Thyroid gland (tissue), 4 donors: ENCODE results near the gene INPP5J. TPM values are rescaled to one million over a fixed set of nuclear protein-coding genes. Genes with fewer than 3 reads are reported as not detected.
"Not testable (repeated sequence)": the region's sequence is repeated elsewhere in the genome, so short reads cannot be mapped to it uniquely, and the experiment has no call there.

Experiments used
- DNase-seq, 2 donors: peaks; one replicate each; pipeline ENCODE4 v3.0.0-alpha.2; 2019
- H3K27ac ChIP-seq, 3 donors: fragments of 200-600 bp; sonication (generic); 1 replicate in 2 of 3; 2 replicates in 1 of 3; pipeline ENCODE4 v1.5.1; 2016 to 2019; ENCODE audit warnings: mild to moderate bottlenecking in 1 of 3, moderate library complexity in 1 of 3
- H3K27me3 ChIP-seq: fragments of 200-600 bp; sonication (generic); one replicate; pipeline ENCODE4 v1.5.1; 2019
- H3K36me3 ChIP-seq, 2 donors: fragments of 200-600 bp; sonication (generic); one replicate each; pipeline ENCODE4 v1.5.1; 2016 to 2019
- H3K4me1 ChIP-seq, 2 donors: fragments of 200-600 bp; sonication (generic); one replicate each; pipeline ENCODE4 v1.5.1; 2017 to 2019
- H3K4me3 ChIP-seq, 3 donors: fragments of 200-600 bp; sonication (generic); replicated peaks in 1 of 3; 1 replicate in 2 of 3; 2 replicates in 1 of 3; pipeline ENCODE4 v1.5.1; 2016; ENCODE audit warnings: mild to moderate bottlenecking in 1 of 3
- H3K9me3 ChIP-seq: fragments of 200-600 bp; sonication (generic); one replicate; pipeline ENCODE4 v1.5.1; 2017
- CTCF ChIP-seq, 6 experiments: fragments of 200-600 bp in 3 of 6; fragments of 450-650 bp in 3 of 6; sonication (generic) in 3 of 6; IDR thresholded peaks; one replicate each; pipeline ENCODE4 v1.5.1; 2016 to 2019; ENCODE audit warnings: antibody characterized with exemption in 6 of 6, mild to moderate bottlenecking in 2 of 6, inconsistent platforms in 1 of 6, moderate library complexity in 1 of 6
- POLR2A ChIP-seq, 2 donors: fragments of 450-650 bp; IDR thresholded peaks; one replicate each; pipeline ENCODE4 v1.6.1; 2017; ENCODE audit warnings: antibody characterized with exemption in 2 of 2, mild to moderate bottlenecking in 2 of 2, moderate library complexity in 1 of 2
- WGBS, 2 donors: methylation state at CpG; one replicate each; pipeline ENCODE4 v1.1.5; 2017; 5-methylcytosine and 5-hydroxymethylcytosine counted together
- intact Hi-C: fragments of 100-400 bp; cut with DNase I; formaldehyde crosslinking; loops from one replicate; pipeline ENCODE4 v1.15.1; 2023
- total RNA-seq, 4 donors: library from RNA; depleted of rRNA; stranded (reverse); fragments of >200 nt; gene quantifications; one replicate each; pipeline ENCODE4 v1.2.3, GENCODE V29; 2016

The INPP5J gene
- total RNA-seq, 4 donors from 2014 or later, result 180 to 665 (median 442) TPM

- H3K36me3 ChIP-seq, result peaks cover 3 to 11% of the 10 kb centered on the region in 2 donors
- peak overlapping the region; percentile 89 to 97 (median 93) for H3K27ac ChIP-seq
- intact Hi-C loops, result loop anchor here (5.0 kb wide), 1 partner anchor 36 kb away; the partner anchor contains the start of gene PLA2G3
- no peaks in the 10 kb centered on the region for H3K27me3 ChIP-seq
- H3K4me3 ChIP-seq, result peak overlapping the region; percentile 13 to 84 (median 59)
- H3K9me3 ChIP-seq, result no peaks in the 10 kb centered on the region
- no peak for TF ChIP-seq CTCF (IDR thresholded peaks at IDR 0.05)
- TF ChIP-seq POLR2A (IDR thresholded peaks at IDR 0.05), result no peak
- WGBS, 2 donors, result 45 to 70% methylated on average over 14 of the region's 14 CpGs
- no peak for DNase-seq
- H3K4me1 ChIP-seq, result peaks cover 22 to 23% of the 10 kb centered on the region in 2 donors
Observed at GRCh38 chr22:31106731-31107177, 16.0 kb upstream of the INPP5J start.

- Histone ChIP-seq H3K4me3 (peak within 1 kb of the TSS; percentile 13 to 84 (median 59)), H3K9me3 (no peaks in the 10 kb centered on the region), H3K27me3 (no peaks in the 10 kb centered on the region), H3K27ac (peak within 1 kb of the TSS; percentile 89 to 97 (median 93)), H3K4me1 (peaks cover 22 to 23% of the 10 kb centered on the region in 2 donors), H3K36me3 (peaks cover 3 to 11% of the 10 kb centered on the region in 2 donors)
- intact Hi-C loops, result loop anchor here (5.0 kb wide), 1 partner anchor 35 kb away; the partner anchor contains the start of gene PLA2G3
- WGBS, 2 donors, result 7 to 10% methylated on average over 30 to 36 of the region's 67 CpGs
- DNase-seq, result peak; percentile 99
- TF ChIP-seq CTCF (IDR thresholded peaks at IDR 0.05), result peak; percentile 84 to 99 (median 97)
- TF ChIP-seq POLR2A (IDR thresholded peaks at IDR 0.05), result peak; percentile 43 to 75
Observed at GRCh38 chr22:31107178-31107893, 15.4 kb upstream of the INPP5J start, which contains the start of gene SELENOM. SELENOM (minus strand) TSS chr22:31107568; CDS start chr22:31107505, 63 bp downstream.

DNA sequence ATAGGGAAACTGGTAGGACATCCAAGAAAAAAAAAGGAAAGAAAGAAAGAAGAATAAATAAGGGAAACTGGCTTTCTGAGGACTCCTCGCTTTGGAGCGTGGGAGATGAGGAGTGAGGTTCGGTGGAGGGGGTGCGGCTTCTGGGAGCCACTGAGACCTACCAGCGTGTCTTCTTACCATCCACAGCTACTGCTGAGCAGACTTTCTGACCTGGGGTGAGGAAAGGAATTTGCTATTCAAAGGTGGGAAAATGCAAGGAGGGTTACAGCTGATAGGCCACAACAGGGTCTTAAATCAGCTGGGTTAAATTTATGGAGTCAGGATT is 14.9 kb upstream of the INPP5J start:
- H3K4me1 ChIP-seq, result peaks cover 22 to 23% of the 10 kb centered on the region in 2 donors
- no peaks in the 10 kb centered on the region for H3K9me3 ChIP-seq
- H3K36me3 ChIP-seq, result peaks cover 3 to 11% of the 10 kb centered on the region in 2 donors
- H3K27ac ChIP-seq, result peak overlapping the region; percentile 80 to 97 (median 87)
- no peak for TF ChIP-seq POLR2A (IDR thresholded peaks at IDR 0.05)
- peak in 1 of 6 experiments; percentile 8 for TF ChIP-seq CTCF (IDR thresholded peaks at IDR 0.05)
- peak overlapping the region in 2 of 3 donors; percentile 19 to 84 for H3K4me3 ChIP-seq
- H3K27me3 ChIP-seq, result no peaks in the 10 kb centered on the region
- DNase-seq, result no peak
- 1 to 2% methylated on average over 5 of the region's 5 CpGs for WGBS, 2 donors
- intact Hi-C loops, result loop anchor here (5.0 kb wide), 1 partner anchor 34 kb away; the partner anchor contains the start of gene PLA2G3

GRCh38 chr22:31112547-31113091 is 10.1 kb upstream of the INPP5J start:
- H3K4me1 ChIP-seq, H3K4me3 ChIP-seq, H3K27ac ChIP-seq, H3K9me3 ChIP-seq, DNase-seq, H3K27me3 ChIP-seq, H3K36me3 ChIP-seq: not testable (repeated sequence)
- intact Hi-C loops, result loop anchor here (10.0 kb wide), 1 partner anchor 122 kb away; no protein-coding TSS in a partner anchor
- 94 to 95% methylated on average over 7 of the region's 7 CpGs for WGBS, 2 donors

- WGBS, 2 donors, result 75 to 89% methylated on average over 3 of the region's 3 CpGs
- DNase-seq, result peak in 1 of 2 donors; percentile 1
- Histone ChIP-seq H3K4me3 (no peak overlapping the region), H3K9me3 (no peaks in the 10 kb centered on the region), H3K27me3 (no peaks in the 10 kb centered on the region), H3K4me1 (peaks cover 12 to 13% of the 10 kb centered on the region in 2 donors), H3K36me3 (no peaks in the 10 kb centered on the region), H3K27ac (no peak overlapping the region)
- intact Hi-C loops, result loop anchor here (10.0 kb wide), 1 partner anchor 117 kb away; no protein-coding TSS in a partner anchor
- no peak for TF ChIP-seq POLR2A (IDR thresholded peaks at IDR 0.05)
- TF ChIP-seq CTCF (IDR thresholded peaks at IDR 0.05), result no peak
Observed at GRCh38 chr22:31118046-31118820, 4.5 kb upstream of the INPP5J start.
